Osteocyte (in vitro differentiated cells): ENCODE measurements around the gene IQSEC1. TPM values are rescaled to one million over a fixed set of nuclear protein-coding genes. Genes with fewer than 3 reads are reported as not detected.

Experiments
- DNase-seq: peaks from one replicate; pipeline ENCODE4 v3.0.0; 2021; ENCODE audit warnings: mixed read lengths; ENCODE audit not compliant: unreplicated experiment; ENCODE audit errors: extremely low spot score
- H3K27ac Mint-ChIP-seq: one replicate; pipeline ENCODE4 v1.8.0; 2021; ENCODE audit warnings: mild to moderate bottlenecking, mixed read lengths; ENCODE audit not compliant: unreplicated experiment
- H3K27me3 Mint-ChIP-seq: one replicate; pipeline ENCODE4 v1.8.0; 2021; ENCODE audit warnings: mixed read lengths; ENCODE audit not compliant: unreplicated experiment
- H3K36me3 Mint-ChIP-seq: one replicate; pipeline ENCODE4 v1.8.0; 2021; ENCODE audit warnings: mixed read lengths; ENCODE audit not compliant: unreplicated experiment
- H3K4me1 Mint-ChIP-seq: one replicate; pipeline ENCODE4 v1.8.0; 2021; ENCODE audit warnings: mixed read lengths; ENCODE audit not compliant: unreplicated experiment
- H3K4me3 Mint-ChIP-seq: one replicate; pipeline ENCODE4 v1.8.0; 2021; ENCODE audit warnings: mild to moderate bottlenecking, moderate library complexity, mixed read lengths; ENCODE audit not compliant: unreplicated experiment
- H3K9me3 Mint-ChIP-seq: one replicate; pipeline ENCODE4 v1.8.0; 2021; ENCODE audit warnings: mixed read lengths; ENCODE audit not compliant: unreplicated experiment
- total RNA-seq: library from RNA; stranded (reverse); gene quantifications from 2 replicates; pipeline ENCODE4 v1.2.1, GENCODE V29; 2021
- TF ChIP-seq, protein P1 (sequence below): fragments of 200-600 bp; sonication (generic); IDR thresholded peaks from 2 replicates; pipeline ENCODE4 v1.5.0; 2021; ENCODE audit warnings: antibody characterized with exemption, mild to moderate bottlenecking, moderate library complexity

IQSEC1 gene
- total RNA-seq, 1 donor from 2014 or later = 37.9 TPM

DNA sequence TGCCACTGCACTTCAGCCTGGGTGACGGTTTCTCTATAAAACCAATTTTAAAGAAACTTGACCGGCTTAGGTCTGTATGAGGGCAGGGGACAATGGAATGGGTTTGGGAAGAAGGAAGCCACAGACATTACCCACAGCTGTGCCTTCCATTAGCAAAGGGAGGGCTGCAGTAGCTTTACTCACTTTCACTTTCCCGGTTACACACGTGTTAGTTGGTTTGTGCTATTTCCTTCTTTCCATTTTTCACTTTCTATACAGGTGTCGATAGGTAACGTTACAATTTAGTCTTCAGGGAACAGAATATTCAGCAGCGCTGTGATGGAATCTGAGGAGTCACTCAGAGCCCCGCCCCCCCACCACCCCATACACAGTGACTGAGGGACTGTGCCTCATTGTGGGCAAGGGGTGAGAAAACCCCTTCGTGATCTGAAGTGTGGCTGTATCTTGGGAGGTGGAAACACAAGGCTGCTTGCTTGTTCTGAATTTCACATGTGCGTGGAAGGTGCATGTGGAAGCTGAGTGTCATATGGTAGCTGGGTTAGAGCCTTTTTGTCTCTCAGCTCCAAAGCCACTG, 187.0 kb downstream of the IQSEC1 start:
- no peak for DNase-seq
- Mint-ChIP-seq H3K4me3 (no peak overlapping the region), H3K36me3 (no peaks in the 10 kb centered on the region), H3K9me3 (no peaks in the 10 kb centered on the region), H3K4me1 (no peaks in the 10 kb centered on the region), H3K27me3 (peaks cover 52% of the 10 kb centered on the region), H3K27ac (no peak overlapping the region)
- TF ChIP-seq, protein P1, sequence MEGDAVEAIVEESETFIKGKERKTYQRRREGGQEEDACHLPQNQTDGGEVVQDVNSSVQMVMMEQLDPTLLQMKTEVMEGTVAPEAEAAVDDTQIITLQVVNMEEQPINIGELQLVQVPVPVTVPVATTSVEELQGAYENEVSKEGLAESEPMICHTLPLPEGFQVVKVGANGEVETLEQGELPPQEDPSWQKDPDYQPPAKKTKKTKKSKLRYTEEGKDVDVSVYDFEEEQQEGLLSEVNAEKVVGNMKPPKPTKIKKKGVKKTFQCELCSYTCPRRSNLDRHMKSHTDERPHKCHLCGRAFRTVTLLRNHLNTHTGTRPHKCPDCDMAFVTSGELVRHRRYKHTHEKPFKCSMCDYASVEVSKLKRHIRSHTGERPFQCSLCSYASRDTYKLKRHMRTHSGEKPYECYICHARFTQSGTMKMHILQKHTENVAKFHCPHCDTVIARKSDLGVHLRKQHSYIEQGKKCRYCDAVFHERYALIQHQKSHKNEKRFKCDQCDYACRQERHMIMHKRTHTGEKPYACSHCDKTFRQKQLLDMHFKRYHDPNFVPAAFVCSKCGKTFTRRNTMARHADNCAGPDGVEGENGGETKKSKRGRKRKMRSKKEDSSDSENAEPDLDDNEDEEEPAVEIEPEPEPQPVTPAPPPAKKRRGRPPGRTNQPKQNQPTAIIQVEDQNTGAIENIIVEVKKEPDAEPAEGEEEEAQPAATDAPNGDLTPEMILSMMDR = no peak

DNA sequence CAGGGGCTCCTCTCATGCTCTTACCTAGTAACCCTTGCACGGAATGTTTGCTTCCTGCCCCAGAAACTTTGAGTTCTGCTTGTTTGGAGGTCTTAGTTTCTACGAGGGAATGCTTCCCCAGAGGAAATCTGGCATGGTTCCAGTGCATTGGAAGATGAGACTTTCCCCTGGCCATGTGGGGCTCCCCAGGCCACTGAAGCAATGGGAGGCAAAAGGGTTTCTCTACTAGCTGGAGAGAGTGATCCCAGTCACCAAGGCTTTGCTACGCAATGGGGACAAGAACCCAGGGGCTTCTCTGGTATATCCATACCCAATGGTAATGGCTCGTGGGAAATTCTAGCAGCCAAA, 187.7 kb downstream of the IQSEC1 start:
- Mint-ChIP-seq H3K4me1 (no peaks in the 10 kb centered on the region), H3K36me3 (no peaks in the 10 kb centered on the region), H3K27me3 (peaks cover 50% of the 10 kb centered on the region), H3K27ac (no peak overlapping the region), H3K4me3 (no peak overlapping the region), H3K9me3 (no peaks in the 10 kb centered on the region)
- DNase-seq = no peak
- TF ChIP-seq, protein P1 = no peak

DNA sequence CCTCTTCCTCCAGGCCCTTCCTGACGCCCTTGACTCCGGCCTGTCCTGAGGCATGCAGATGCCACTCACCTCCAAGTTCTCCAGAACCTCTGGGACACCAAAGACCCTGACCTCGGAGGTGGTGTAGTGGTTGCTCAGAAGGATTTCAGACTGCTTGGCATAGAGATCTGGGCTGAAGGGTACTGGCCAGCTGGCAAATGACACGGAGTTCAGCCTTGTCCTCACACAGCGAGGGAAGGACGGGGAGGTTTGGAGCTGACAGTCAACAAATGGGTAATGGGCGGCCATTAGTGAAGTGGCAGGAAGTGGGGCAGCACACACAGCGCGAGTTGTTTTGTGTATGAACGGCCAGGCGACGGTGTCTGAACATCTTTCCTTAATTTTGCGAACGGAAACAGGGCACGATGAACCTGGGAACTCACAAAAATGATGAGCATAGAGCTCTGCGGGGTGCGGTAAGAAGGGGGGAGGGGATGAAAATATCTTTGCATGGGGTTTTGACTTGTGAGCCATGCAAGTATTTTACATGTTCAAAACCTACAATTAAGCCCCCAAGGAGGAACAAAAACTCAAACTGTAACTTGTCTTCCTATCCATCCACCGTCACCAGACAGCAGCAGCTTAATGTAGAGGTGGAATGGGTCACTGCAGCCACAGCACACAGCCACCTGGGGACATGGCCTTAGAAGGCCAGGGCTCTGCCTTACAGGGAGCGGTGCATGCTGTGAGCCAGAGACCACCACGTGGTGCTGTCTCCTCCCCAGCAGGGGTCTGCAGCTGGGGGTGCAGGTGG, 188.2 kb downstream of the IQSEC1 start:
- no peak for DNase-seq
- H3K4me3 Mint-ChIP-seq = no peak overlapping the region
- H3K36me3 Mint-ChIP-seq = no peaks in the 10 kb centered on the region
- no peaks in the 10 kb centered on the region for H3K9me3 Mint-ChIP-seq
- TF ChIP-seq, protein P1 = no peak
- no peak overlapping the region for H3K27ac Mint-ChIP-seq
- peaks cover 47% of the 10 kb centered on the region for H3K27me3 Mint-ChIP-seq
- no peaks in the 10 kb centered on the region for H3K4me1 Mint-ChIP-seq

DNA sequence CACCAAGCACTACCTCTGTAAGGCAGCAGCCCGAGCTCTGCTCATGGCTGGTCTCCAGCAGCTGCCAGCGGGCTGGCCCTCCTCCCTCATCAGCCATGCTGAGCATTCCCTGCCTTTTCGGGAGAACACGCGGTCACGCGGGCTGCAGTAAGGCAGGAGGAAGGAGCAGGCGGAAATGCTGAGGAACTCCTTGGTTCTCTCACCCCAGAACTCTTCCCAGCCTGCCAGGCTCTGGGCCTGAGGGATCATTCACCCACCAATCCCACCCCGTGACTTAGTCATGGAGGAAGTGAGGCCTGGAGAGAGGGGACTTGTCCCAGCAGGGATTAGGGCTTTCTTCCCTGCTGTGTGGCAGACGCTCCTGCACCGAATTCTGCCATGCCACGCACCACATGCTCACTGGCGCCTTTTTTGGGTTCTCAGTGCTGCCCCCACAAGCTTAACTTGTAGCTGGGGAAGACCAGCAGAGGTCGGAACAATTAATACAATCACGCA, 189.0 kb downstream of the IQSEC1 start:
- peaks cover 40% of the 10 kb centered on the region for H3K27me3 Mint-ChIP-seq
- H3K4me3 Mint-ChIP-seq = no peak overlapping the region
- H3K9me3 Mint-ChIP-seq = no peaks in the 10 kb centered on the region
- TF ChIP-seq, protein P1 = no peak
- H3K27ac Mint-ChIP-seq = no peak overlapping the region
- H3K36me3 Mint-ChIP-seq = no peaks in the 10 kb centered on the region
- no peak for DNase-seq
- H3K4me1 Mint-ChIP-seq = no peaks in the 10 kb centered on the region
